ENCODE measurements around the gene DEFB114.

DEFB114 gene

DNA sequence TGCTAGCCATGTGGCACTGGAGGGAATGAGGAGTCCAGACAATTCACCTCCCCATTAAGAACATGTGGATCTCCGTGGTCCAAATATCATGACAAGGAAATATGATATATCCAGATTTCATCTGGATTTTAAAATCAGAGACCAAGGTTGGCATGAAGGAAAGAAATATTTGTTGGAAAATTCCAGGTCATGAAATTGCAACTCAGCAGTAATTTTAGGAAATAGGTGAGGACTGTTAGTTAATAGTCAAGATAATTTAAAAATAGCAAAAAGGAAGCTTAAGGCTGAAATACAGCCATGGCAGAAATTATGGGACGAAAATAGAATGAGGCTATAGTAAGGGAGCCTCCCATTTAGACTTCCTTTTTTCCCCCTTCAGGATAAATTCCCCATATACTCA lies 26.9 kb downstream of the DEFB114 start:
- intact Hi-C loops (cut with DNase I; ENCODE audit: low total_unique reads): no loop called here
- H3K36me3 ChIP-seq: no peaks in the 10 kb centered on the region
- no peak overlapping the region for H3K4me3 ChIP-seq
- no peaks in the 10 kb centered on the region for H3K4me1 ChIP-seq
- no peak for TF ChIP-seq CTCF (IDR thresholded peaks at IDR 0.05)
- no peak for DNase-seq
- no peaks in the 10 kb centered on the region for H3K27me3 ChIP-seq
- H3K9me3 ChIP-seq: no peaks in the 10 kb centered on the region
- H3K27ac ChIP-seq: no peak overlapping the region

GRCh38 chr6:49935387-49935786 lies 28.6 kb downstream of the DEFB114 start:
- H3K9me3 ChIP-seq: no peaks in the 10 kb centered on the region
- TF ChIP-seq CTCF (IDR thresholded peaks at IDR 0.05): no peak
- H3K4me1 ChIP-seq: no peaks in the 10 kb centered on the region
- DNase-seq: no peak
- H3K36me3 ChIP-seq: no peaks in the 10 kb centered on the region
- no peak overlapping the region for H3K4me3 ChIP-seq
- H3K27me3 ChIP-seq: no peaks in the 10 kb centered on the region
- H3K27ac ChIP-seq: no peak overlapping the region
- intact Hi-C loops (cut with DNase I; ENCODE audit: low total_unique reads): no loop called here

- H3K27me3 ChIP-seq: no peaks in the 10 kb centered on the region
Measured at GRCh38 chr6:49934770-49935169, 29.2 kb downstream of the DEFB114 start.

DNA sequence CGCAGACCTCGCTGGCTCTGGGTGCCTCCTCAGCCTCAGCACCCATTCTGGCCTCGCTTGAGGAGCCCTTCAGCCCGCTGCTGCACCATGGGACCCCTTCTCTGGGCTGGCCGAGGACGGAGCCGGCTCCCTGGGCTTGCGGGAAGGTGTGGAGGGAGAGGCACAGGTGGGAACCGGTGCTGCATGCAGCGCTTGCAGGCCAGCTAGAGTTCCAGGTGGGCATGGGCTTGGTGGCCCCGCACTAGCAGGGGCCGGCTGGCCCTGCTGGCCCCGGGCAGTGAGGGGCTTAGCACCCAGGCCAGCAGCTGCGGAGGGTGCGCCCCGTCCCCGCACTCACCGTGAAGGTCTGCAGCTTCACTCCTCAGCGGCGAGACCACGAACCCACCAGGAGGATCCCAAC lies 30.4 kb downstream of the DEFB114 start:
- TF ChIP-seq CTCF (IDR thresholded peaks at IDR 0.05): no peak
- DNase-seq: no peak
- intact Hi-C loops (cut with DNase I; ENCODE audit: low total_unique reads): no loop called here
- H3K9me3 ChIP-seq: no peaks in the 10 kb centered on the region
- no peak overlapping the region for H3K27ac ChIP-seq
- no peaks in the 10 kb centered on the region for H3K36me3 ChIP-seq
- no peaks in the 10 kb centered on the region for H3K4me1 ChIP-seq
- H3K4me3 ChIP-seq: no peak overlapping the region
- H3K27me3 ChIP-seq: no peaks in the 10 kb centered on the region

More at GRCh38 chr6:49934770-49935169, 29.2 kb downstream of the DEFB114 start:
- Histone ChIP-seq H3K36me3 (no peaks in the 10 kb centered on the region), H3K4me1 (no peaks in the 10 kb centered on the region), H3K27ac (no peak overlapping the region), H3K4me3 (no peak overlapping the region), H3K9me3 (no peaks in the 10 kb centered on the region)
- intact Hi-C loops (cut with DNase I; ENCODE audit: low total_unique reads): no loop called here
- DNase-seq: no peak
- TF ChIP-seq CTCF (IDR thresholded peaks at IDR 0.05): no peak

GRCh38 chr6:49929340-49929739 lies 34.6 kb downstream of the DEFB114 start:
- no peak overlapping the region for H3K27ac ChIP-seq
- TF ChIP-seq CTCF (IDR thresholded peaks at IDR 0.05): no peak
- intact Hi-C loops (cut with DNase I; ENCODE audit: low total_unique reads): no loop called here
- no peaks in the 10 kb centered on the region for H3K4me1 ChIP-seq
- H3K9me3 ChIP-seq: no peaks in the 10 kb centered on the region
- no peak for DNase-seq
- no peaks in the 10 kb centered on the region for H3K27me3 ChIP-seq
- H3K36me3 ChIP-seq: no peaks in the 10 kb centered on the region
- no peak overlapping the region for H3K4me3 ChIP-seq

- Histone ChIP-seq H3K4me1 (no peaks in the 10 kb centered on the region), H3K9me3 (no peaks in the 10 kb centered on the region), H3K27me3 (no peaks in the 10 kb centered on the region), H3K4me3 (no peak overlapping the region), H3K27ac (no peak overlapping the region), H3K36me3 (no peaks in the 10 kb centered on the region)
- no peak for TF ChIP-seq CTCF (IDR thresholded peaks at IDR 0.05)
- DNase-seq: no peak
- intact Hi-C loops (cut with DNase I; ENCODE audit: low total_unique reads): no loop called here
Measured at GRCh38 chr6:49923826-49924225, 40.1 kb downstream of the DEFB114 start.

Data from tibial artery (tissue), 4 donors.